ENCODE results near the gene ADA. TPM values are rescaled to one million over a fixed set of nuclear protein-coding genes. Genes with fewer than 3 reads are reported as not detected.
"Not testable (repeated sequence)": the region's sequence is repeated elsewhere in the genome, so short reads cannot be mapped to it uniquely, and the experiment has no call there.

Gene ADA
- total RNA-seq (2014; rRNA removed; shearing (Covaris generic); ENCODE audit: low replicate concordance), result 33.6 and 102 TPM in 2 replicates

- peak; percentile 67 for DNase-seq (ENCODE audit: low read depth)
- in situ Hi-C loops (cut with HindIII; ENCODE audit: low pct_unique_long_range_greater_than_20kb, low sequenced_read_pairs), result no loop called here
Measured at GRCh38 chr20:44651684-44652423, at the start of gene ADA. Gene ADA (minus strand): TSS chr20:44651699. CDS start chr20:44651607, 92 bp downstream.

GRCh38 chr20:44700306-44700705 is 48.8 kb upstream of the ADA start:
- no peak for DNase-seq (ENCODE audit: low read depth)
- in situ Hi-C loops (cut with HindIII; ENCODE audit: low pct_unique_long_range_greater_than_20kb, low sequenced_read_pairs), result no loop called here

GRCh38 chr20:44698351-44698750 is 46.9 kb upstream of the ADA start:
- no peak for DNase-seq (ENCODE audit: low read depth)
- in situ Hi-C loops (cut with HindIII; ENCODE audit: low pct_unique_long_range_greater_than_20kb, low sequenced_read_pairs), result no loop called here

GRCh38 chr20:44697041-44697440 is 45.5 kb upstream of the ADA start:
- DNase-seq (ENCODE audit: low read depth); in situ Hi-C loops (cut with HindIII; ENCODE audit: low pct_unique_long_range_greater_than_20kb, low sequenced_read_pairs): not testable (repeated sequence)

- in situ Hi-C loops (cut with HindIII; ENCODE audit: low pct_unique_long_range_greater_than_20kb, low sequenced_read_pairs), result no loop called here
- no peak for DNase-seq (ENCODE audit: low read depth)
Measured at GRCh38 chr20:44696315-44696714, 44.8 kb upstream of the ADA start.

GRCh38 chr20:44695674-44696300 is 44.3 kb upstream of the ADA start:
- no peak for DNase-seq (ENCODE audit: low read depth)
- in situ Hi-C loops (cut with HindIII; ENCODE audit: low pct_unique_long_range_greater_than_20kb, low sequenced_read_pairs), result no loop called here

GRCh38 chr20:44695295-44695673 is 43.8 kb upstream of the ADA start:
- DNase-seq (ENCODE audit: low read depth), result no peak
- in situ Hi-C loops (cut with HindIII; ENCODE audit: low pct_unique_long_range_greater_than_20kb, low sequenced_read_pairs), result no loop called here

- in situ Hi-C loops (cut with HindIII; ENCODE audit: low pct_unique_long_range_greater_than_20kb, low sequenced_read_pairs), result no loop called here
Measured at GRCh38 chr20:44694159-44694558, 42.7 kb upstream of the ADA start.

GRCh38 chr20:44693627-44694026 is 42.1 kb upstream of the ADA start:
- in situ Hi-C loops (cut with HindIII; ENCODE audit: low pct_unique_long_range_greater_than_20kb, low sequenced_read_pairs), result no loop called here
- DNase-seq (ENCODE audit: low read depth), result no peak

More at GRCh38 chr20:44694159-44694558, 42.7 kb upstream of the ADA start:
- DNase-seq (ENCODE audit: low read depth), result no peak

GRCh38 chr20:44692932-44693480 is 41.5 kb upstream of the ADA start:
- in situ Hi-C loops (cut with HindIII; ENCODE audit: low pct_unique_long_range_greater_than_20kb, low sequenced_read_pairs), result no loop called here

GRCh38 chr20:44691424-44692423 is 40.2 kb upstream of the ADA start:
- in situ Hi-C loops (cut with HindIII; ENCODE audit: low pct_unique_long_range_greater_than_20kb, low sequenced_read_pairs), result no loop called here
- no peak for DNase-seq (ENCODE audit: low read depth)

More at GRCh38 chr20:44692932-44693480, 41.5 kb upstream of the ADA start:
- DNase-seq (ENCODE audit: low read depth), result peak; percentile 100

GRCh38 chr20:44690781-44691423 is 39.4 kb upstream of the ADA start:
- no peak for DNase-seq (ENCODE audit: low read depth)
- in situ Hi-C loops (cut with HindIII; ENCODE audit: low pct_unique_long_range_greater_than_20kb, low sequenced_read_pairs), result no loop called here

GRCh38 chr20:44689809-44690208 is 38.3 kb upstream of the ADA start:
- in situ Hi-C loops (cut with HindIII; ENCODE audit: low pct_unique_long_range_greater_than_20kb, low sequenced_read_pairs), result no loop called here
- no peak for DNase-seq (ENCODE audit: low read depth)

GRCh38 chr20:44688053-44688625 is 36.6 kb upstream of the ADA start:
- DNase-seq (ENCODE audit: low read depth), result no peak
- in situ Hi-C loops (cut with HindIII; ENCODE audit: low pct_unique_long_range_greater_than_20kb, low sequenced_read_pairs), result no loop called here

- in situ Hi-C loops (cut with HindIII; ENCODE audit: low pct_unique_long_range_greater_than_20kb, low sequenced_read_pairs), result no loop called here
Measured at GRCh38 chr20:44686934-44687333, 35.4 kb upstream of the ADA start.

GRCh38 chr20:44684047-44684967 is 32.8 kb upstream of the ADA start:
- in situ Hi-C loops (cut with HindIII; ENCODE audit: low pct_unique_long_range_greater_than_20kb, low sequenced_read_pairs), result no loop called here

More at GRCh38 chr20:44686934-44687333, 35.4 kb upstream of the ADA start:
- DNase-seq (ENCODE audit: low read depth), result no peak

More at GRCh38 chr20:44684047-44684967, 32.8 kb upstream of the ADA start:
- no peak for DNase-seq (ENCODE audit: low read depth)
